NB4 (cell line): ENCODE results near the gene MAML2.

Experiments
- POLR2A ChIP-seq: IDR thresholded peaks from 2 replicates; pipeline ENCODE4 v1.6.1; 2011; ENCODE audit warnings: mild to moderate bottlenecking; ENCODE audit not compliant: insufficient read length; ENCODE audit errors: extremely low read depth
- TF ChIP-seq, protein P1 (sequence below): IDR thresholded peaks from one replicate; pipeline ENCODE4 v1.5.1; 2012; ENCODE audit warnings: low read depth, low read length
- TF ChIP-seq, protein P2 (sequence below): IDR thresholded peaks from 2 replicates; pipeline ENCODE4 v1.6.1; 2011; ENCODE audit warnings: low read depth, low read length

DNA sequence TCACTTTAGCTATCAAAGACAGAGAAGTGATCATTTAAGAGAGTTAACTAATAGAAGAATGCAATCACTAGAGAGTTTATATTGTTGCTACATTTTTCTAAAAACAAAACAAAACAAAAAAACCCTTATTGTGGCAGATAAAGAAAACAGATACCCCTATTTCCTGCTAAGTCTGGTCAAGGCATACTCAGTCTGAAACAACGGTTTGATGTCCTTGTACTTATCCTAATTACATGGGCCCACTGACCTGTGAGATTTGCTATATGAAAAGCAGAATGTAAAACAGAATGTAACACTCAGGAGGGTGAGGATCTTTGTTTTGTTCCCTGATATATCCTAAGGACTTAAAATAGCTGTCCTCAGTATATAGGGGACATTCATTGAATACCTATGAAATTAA lies 24.6 kb downstream of the MAML2 start:
- TF ChIP-seq POLR2A, result no peak
- TF ChIP-seq, protein P1, sequence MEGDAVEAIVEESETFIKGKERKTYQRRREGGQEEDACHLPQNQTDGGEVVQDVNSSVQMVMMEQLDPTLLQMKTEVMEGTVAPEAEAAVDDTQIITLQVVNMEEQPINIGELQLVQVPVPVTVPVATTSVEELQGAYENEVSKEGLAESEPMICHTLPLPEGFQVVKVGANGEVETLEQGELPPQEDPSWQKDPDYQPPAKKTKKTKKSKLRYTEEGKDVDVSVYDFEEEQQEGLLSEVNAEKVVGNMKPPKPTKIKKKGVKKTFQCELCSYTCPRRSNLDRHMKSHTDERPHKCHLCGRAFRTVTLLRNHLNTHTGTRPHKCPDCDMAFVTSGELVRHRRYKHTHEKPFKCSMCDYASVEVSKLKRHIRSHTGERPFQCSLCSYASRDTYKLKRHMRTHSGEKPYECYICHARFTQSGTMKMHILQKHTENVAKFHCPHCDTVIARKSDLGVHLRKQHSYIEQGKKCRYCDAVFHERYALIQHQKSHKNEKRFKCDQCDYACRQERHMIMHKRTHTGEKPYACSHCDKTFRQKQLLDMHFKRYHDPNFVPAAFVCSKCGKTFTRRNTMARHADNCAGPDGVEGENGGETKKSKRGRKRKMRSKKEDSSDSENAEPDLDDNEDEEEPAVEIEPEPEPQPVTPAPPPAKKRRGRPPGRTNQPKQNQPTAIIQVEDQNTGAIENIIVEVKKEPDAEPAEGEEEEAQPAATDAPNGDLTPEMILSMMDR, result no peak
- TF ChIP-seq, protein P2, sequence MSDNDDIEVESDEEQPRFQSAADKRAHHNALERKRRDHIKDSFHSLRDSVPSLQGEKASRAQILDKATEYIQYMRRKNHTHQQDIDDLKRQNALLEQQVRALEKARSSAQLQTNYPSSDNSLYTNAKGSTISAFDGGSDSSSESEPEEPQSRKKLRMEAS, result no peak
